H9 (cell line): ENCODE measurements around the gene KIT. TPM values are rescaled to one million over a fixed set of nuclear protein-coding genes. Genes with fewer than 3 reads are reported as not detected.

Experiments
- DNase-seq: peaks from one replicate; pipeline ENCODE4 v3.0.0-alpha.2; 2017
- H2AFZ ChIP-seq: one replicate; pipeline ENCODE4 v1.6.1; 2013; ENCODE audit warnings: mild to moderate bottlenecking, low read length, control low read depth, moderate library complexity
- H2AK5ac ChIP-seq: 2 replicates; pipeline ENCODE4 v1.6.1; 2013; ENCODE audit warnings: low read length, control low read depth, mixed read lengths; ENCODE audit not compliant: insufficient read length
- H2BK120ac ChIP-seq: one replicate; pipeline ENCODE4 v1.6.1; 2013; ENCODE audit warnings: low read depth, mild to moderate bottlenecking, low read length, control low read depth, inconsistent platforms; ENCODE audit not compliant: poor library complexity, severe bottlenecking
- H2BK12ac ChIP-seq: 2 replicates; pipeline ENCODE4 v1.6.1; 2013; ENCODE audit warnings: low read length, control low read depth, mixed read lengths, low read depth; ENCODE audit not compliant: insufficient read length
- H2BK15ac ChIP-seq: 2 replicates; pipeline ENCODE4 v1.6.1; 2013; ENCODE audit warnings: low read depth, low read length, control low read depth
- H2BK20ac ChIP-seq: one replicate; pipeline ENCODE4 v1.6.1; 2013; ENCODE audit warnings: low read depth, mild to moderate bottlenecking, low read length, control low read depth, inconsistent platforms; ENCODE audit not compliant: poor library complexity, severe bottlenecking
- H2BK5ac ChIP-seq: 2 replicates; pipeline ENCODE4 v1.6.1; 2013; ENCODE audit warnings: low read length, control low read depth, mixed read lengths; ENCODE audit not compliant: insufficient read length
- H3K14ac ChIP-seq: 2 replicates; pipeline ENCODE4 v1.6.1; 2013; ENCODE audit warnings: low read length, control low read depth; ENCODE audit not compliant: insufficient read depth
- H3K18ac ChIP-seq: 2 replicates; pipeline ENCODE4 v1.6.1; 2013; ENCODE audit warnings: low read depth, mild to moderate bottlenecking, mixed read lengths, low read length, control low read depth; ENCODE audit not compliant: insufficient read length
- H3K23ac ChIP-seq: 2 replicates; pipeline ENCODE4 v1.6.1; 2013; ENCODE audit warnings: low read length, control low read depth, mixed read lengths, low read depth; ENCODE audit not compliant: insufficient read length
- H3K23me2 ChIP-seq: 2 replicates; pipeline ENCODE4 v1.6.1; 2013; ENCODE audit warnings: low read depth, mild to moderate bottlenecking, mixed read lengths, low read length, control low read depth; ENCODE audit not compliant: insufficient read length, poor library complexity, severe bottlenecking
- H3K27ac ChIP-seq: 2 replicates; pipeline ENCODE4 v1.5.1; 2013; ENCODE audit warnings: low read length, control low read depth, mixed read lengths, low read depth; ENCODE audit not compliant: insufficient read length
- H3K27me3 ChIP-seq: 2 replicates; pipeline ENCODE4 v1.6.1; 2013; ENCODE audit warnings: low read length, control low read depth, inconsistent platforms; ENCODE audit not compliant: insufficient read depth
- H3K4ac ChIP-seq: 2 replicates; pipeline ENCODE4 v1.6.1; 2013; ENCODE audit warnings: low read depth, mild to moderate bottlenecking, control low read depth, inconsistent platforms, low read length, moderate library complexity
- H3K4me1 ChIP-seq: 2 replicates; pipeline ENCODE4 v1.6.1; 2013; ENCODE audit warnings: low read length, control low read depth, inconsistent platforms; ENCODE audit not compliant: insufficient read depth
- H3K4me2 ChIP-seq: 2 replicates; pipeline ENCODE4 v1.6.1; 2013; ENCODE audit warnings: low read length, control low read depth, mixed read lengths; ENCODE audit not compliant: insufficient read length, insufficient read depth
- H3K56ac ChIP-seq: 2 replicates; pipeline ENCODE4 v1.6.1; 2013; ENCODE audit warnings: low read depth, mild to moderate bottlenecking, mixed read lengths, low read length, control low read depth; ENCODE audit not compliant: insufficient read length
- H3K79me1 ChIP-seq: 2 replicates; pipeline ENCODE4 v1.6.1; 2013; ENCODE audit warnings: low read depth, mild to moderate bottlenecking, moderate library complexity, low read length, control low read depth, inconsistent platforms; ENCODE audit not compliant: insufficient read depth, poor library complexity, severe bottlenecking
- H3K79me2 ChIP-seq: 2 replicates; pipeline ENCODE4 v1.6.1; 2013; ENCODE audit warnings: low read length, control low read depth, inconsistent platforms; ENCODE audit not compliant: insufficient read depth
- H3K9ac ChIP-seq: 2 replicates; pipeline ENCODE4 v1.6.1; 2013; ENCODE audit warnings: low read length, control low read depth, mixed read lengths; ENCODE audit not compliant: insufficient read length; ENCODE audit errors: extremely low read depth
- H3K9me3 ChIP-seq: one replicate; pipeline ENCODE4 v1.6.1; 2013; ENCODE audit warnings: low read depth, low read length, inconsistent platforms; ENCODE audit not compliant: control insufficient read depth
- H3T11ph ChIP-seq: one replicate; pipeline ENCODE4 v1.6.1; 2013; ENCODE audit warnings: mild to moderate bottlenecking, low read length, control low read depth, inconsistent platforms
- H4K20me1 ChIP-seq: one replicate; pipeline ENCODE4 v1.6.1; 2013; ENCODE audit not compliant: control insufficient read depth, insufficient read length, insufficient read depth
- H4K5ac ChIP-seq: 2 replicates; pipeline ENCODE4 v1.6.1; 2013; ENCODE audit warnings: low read depth, mild to moderate bottlenecking, mixed read lengths, low read length, control low read depth; ENCODE audit not compliant: insufficient read length
- H4K8ac ChIP-seq: replicated peaks from 2 replicates; pipeline ENCODE4 v1.6.1; 2013; ENCODE audit warnings: low read length, control low read depth, mixed read lengths, low read depth; ENCODE audit not compliant: insufficient read length
- H4K91ac ChIP-seq: 2 replicates; pipeline ENCODE4 v1.6.1; 2013; ENCODE audit warnings: low read depth, mild to moderate bottlenecking, moderate library complexity, mixed read lengths, low read length, control low read depth; ENCODE audit not compliant: insufficient read length
- H3K27ac Mint-ChIP-seq, 3 experiments: 2 replicates in 2 of 3; 3 replicates in 1 of 3; pipeline ENCODE4 v1.8.0; 2020 to 2021; ENCODE audit warnings: mixed read lengths in 3 of 3, mild to moderate bottlenecking in 1 of 3, moderate library complexity in 1 of 3
- H3K27me3 Mint-ChIP-seq: 2 replicates; pipeline ENCODE4 v1.8.0; 2021; ENCODE audit warnings: low read depth, mild to moderate bottlenecking, moderate library complexity, mixed read lengths
- H3K36me3 Mint-ChIP-seq, 3 experiments: 2 replicates in 2 of 3; 3 replicates in 1 of 3; pipeline ENCODE4 v1.8.0; 2020 to 2021; ENCODE audit warnings: low read depth in 3 of 3, mixed read lengths in 3 of 3; ENCODE audit not compliant: insufficient read depth in 1 of 3
- H3K4me1 Mint-ChIP-seq, 2 experiments: 2 replicates each; pipeline ENCODE4 v1.8.0; 2020; ENCODE audit warnings: mixed read lengths in 2 of 2
- H3K4me3 Mint-ChIP-seq, 2 experiments: 2 replicates in 1 of 2; 3 replicates in 1 of 2; pipeline ENCODE4 v1.8.0; 2020 to 2021; ENCODE audit warnings: mild to moderate bottlenecking in 2 of 2, mixed read lengths in 2 of 2, moderate library complexity in 1 of 2
- H3K9me3 Mint-ChIP-seq, 2 experiments: 2 replicates in 1 of 2; 3 replicates in 1 of 2; pipeline ENCODE4 v1.8.0; 2020; ENCODE audit warnings: mild to moderate bottlenecking in 2 of 2, mixed read lengths in 2 of 2, moderate library complexity in 1 of 2
- CTCF ChIP-seq: fragments of 200-600 bp; sonication (generic); conservative IDR thresholded peaks from 3 replicates; pipeline ENCODE4 v1.8.0; 2021; ENCODE audit warnings: antibody characterized with exemption, mild to moderate bottlenecking
- WGBS: extraction: QIAGEN DNeasy Blood & Tissue Kit; methylation state at CpG from one replicate; pipeline ENCODE4 v1.1.7; 2013; ENCODE audit warnings: missing lambda C conversion rate, low lambda C conversion rate, mixed read lengths; ENCODE audit not compliant: insufficient read length; ENCODE audit errors: extremely low coverage; 5-methylcytosine and 5-hydroxymethylcytosine counted together
- total RNA-seq: library from RNA; stranded (reverse); gene quantifications from 2 replicates; pipeline ENCODE4 v1.2.1, GENCODE V29; 2021

KIT gene
- total RNA-seq, 1 experiment from 2014 or later, result 6.7 TPM

DNA sequence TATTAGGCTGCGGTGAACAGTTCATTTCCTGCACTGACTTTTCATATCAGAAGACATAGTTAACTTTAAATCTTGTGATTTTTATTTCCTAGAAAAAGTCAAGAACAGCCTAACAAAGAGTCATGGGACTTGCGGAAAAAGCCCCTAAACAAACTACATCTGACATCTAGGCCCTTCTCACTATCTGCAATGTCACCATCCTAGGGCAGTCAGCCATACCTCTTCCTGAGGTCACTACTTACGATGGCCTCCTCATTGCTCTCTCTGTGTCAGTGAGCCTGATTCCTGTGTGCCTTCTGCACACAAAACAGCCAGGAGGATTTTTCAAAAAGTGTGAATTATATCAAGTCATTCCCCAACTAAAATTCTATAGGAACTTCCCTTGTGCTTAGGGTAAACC, 22.4 kb upstream of the KIT start:
- H2BK12ac ChIP-seq, result no peak overlapping the region
- WGBS, result no CpG with 5 or more reads among the region's 3 CpGs
- no peak overlapping the region for H2BK5ac ChIP-seq
- H3K9me3 ChIP-seq, result no peaks in the 10 kb centered on the region
- H3T11ph ChIP-seq, result no peak overlapping the region
- H4K8ac ChIP-seq, result no peak overlapping the region
- Mint-ChIP-seq H3K36me3 (no peaks in the 10 kb centered on the region; a peak in 1 of 7 replicates), H3K27me3 (peaks cover 1% of the 10 kb centered on the region; the same call in 1 of the 2 replicates), H3K9me3 (no peaks in the 10 kb centered on the region; a peak in 1 of 5 replicates), H3K4me3 (no peak overlapping the region), H3K27ac (no peak overlapping the region), H3K4me1 (peaks cover 9 to 16% of the 10 kb centered on the region in 2 experiments)
- no peak overlapping the region for H3K9ac ChIP-seq
- H2BK15ac ChIP-seq, result no peak overlapping the region
- no peak overlapping the region for H2BK120ac ChIP-seq
- H4K20me1 ChIP-seq, result no peaks in the 10 kb centered on the region
- no peak overlapping the region for H3K56ac ChIP-seq
- no peak for DNase-seq
- H3K4me1 ChIP-seq, result no peaks in the 10 kb centered on the region; the same call in 1 of the 2 replicates
- H3K23ac ChIP-seq, result no peak overlapping the region
- no peak overlapping the region for H3K14ac ChIP-seq
- no peak overlapping the region for H4K91ac ChIP-seq
- H3K18ac ChIP-seq, result no peak overlapping the region
- no peaks in the 10 kb centered on the region for H3K79me1 ChIP-seq
- no peak overlapping the region for H4K5ac ChIP-seq
- H3K4ac ChIP-seq, result no peak overlapping the region
- H2AK5ac ChIP-seq, result no peak overlapping the region
- H3K23me2 ChIP-seq, result no peaks in the 10 kb centered on the region
- H2BK20ac ChIP-seq, result no peak overlapping the region
- no peak for TF ChIP-seq CTCF
- H3K79me2 ChIP-seq, result no peaks in the 10 kb centered on the region
- no peak overlapping the region for H2AFZ ChIP-seq
- H3K27me3 ChIP-seq, result no peaks in the 10 kb centered on the region
- H3K4me2 ChIP-seq, result no peak overlapping the region
- no peak overlapping the region for H3K27ac ChIP-seq
